Measurements from ENCODE around the gene SYNPR. TPM values are rescaled to one million over a fixed set of nuclear protein-coding genes. Genes with fewer than 3 reads are reported as not detected.

The SYNPR gene
- total RNA-seq, 1 donor from 2014 or later: 13.2 TPM

DNA sequence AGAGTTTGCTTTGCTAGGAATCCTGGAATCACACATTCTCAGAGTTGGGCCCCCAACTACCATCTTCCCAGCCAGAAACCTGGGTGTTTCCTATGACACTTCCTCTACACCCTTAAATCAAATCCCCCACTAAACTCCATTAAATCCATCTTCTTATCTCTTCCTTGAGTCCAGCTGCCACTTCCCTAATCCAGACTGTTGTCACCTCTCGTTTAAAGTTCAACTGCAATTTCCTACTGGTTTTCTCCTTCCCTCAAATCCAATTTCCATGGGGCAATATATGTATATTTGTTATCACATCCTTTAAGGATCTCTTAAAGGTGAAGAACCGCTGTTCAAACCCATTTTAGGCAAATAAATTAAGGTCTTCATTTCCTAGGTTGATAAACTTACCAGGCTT is 300.8 kb downstream of the SYNPR start:
- peaks cover 63% of the 10 kb centered on the region for H3K4me1 Mint-ChIP-seq (ENCODE audit: low read depth)
- H3K27me3 Mint-ChIP-seq: no peaks in the 10 kb centered on the region
- H3K9me3 Mint-ChIP-seq (ENCODE audit: low read depth): peaks cover 9% of the 10 kb centered on the region
- no peak for DNase-seq (ENCODE audit: low spot score, unreplicated experiment)
- H3K4me3 Mint-ChIP-seq (ENCODE audit: low read depth): no peak overlapping the region
- TF ChIP-seq, protein P1, sequence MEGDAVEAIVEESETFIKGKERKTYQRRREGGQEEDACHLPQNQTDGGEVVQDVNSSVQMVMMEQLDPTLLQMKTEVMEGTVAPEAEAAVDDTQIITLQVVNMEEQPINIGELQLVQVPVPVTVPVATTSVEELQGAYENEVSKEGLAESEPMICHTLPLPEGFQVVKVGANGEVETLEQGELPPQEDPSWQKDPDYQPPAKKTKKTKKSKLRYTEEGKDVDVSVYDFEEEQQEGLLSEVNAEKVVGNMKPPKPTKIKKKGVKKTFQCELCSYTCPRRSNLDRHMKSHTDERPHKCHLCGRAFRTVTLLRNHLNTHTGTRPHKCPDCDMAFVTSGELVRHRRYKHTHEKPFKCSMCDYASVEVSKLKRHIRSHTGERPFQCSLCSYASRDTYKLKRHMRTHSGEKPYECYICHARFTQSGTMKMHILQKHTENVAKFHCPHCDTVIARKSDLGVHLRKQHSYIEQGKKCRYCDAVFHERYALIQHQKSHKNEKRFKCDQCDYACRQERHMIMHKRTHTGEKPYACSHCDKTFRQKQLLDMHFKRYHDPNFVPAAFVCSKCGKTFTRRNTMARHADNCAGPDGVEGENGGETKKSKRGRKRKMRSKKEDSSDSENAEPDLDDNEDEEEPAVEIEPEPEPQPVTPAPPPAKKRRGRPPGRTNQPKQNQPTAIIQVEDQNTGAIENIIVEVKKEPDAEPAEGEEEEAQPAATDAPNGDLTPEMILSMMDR (IDR thresholded peaks at IDR 0.05; ENCODE audit: unreplicated experiment): no peak
- peak overlapping the region; percentile 62 for H3K27ac Mint-ChIP-seq
- H3K36me3 Mint-ChIP-seq (ENCODE audit: insufficient read depth): peaks cover 6% of the 10 kb centered on the region

- TF ChIP-seq, protein P1 (IDR thresholded peaks at IDR 0.05; ENCODE audit: unreplicated experiment): no peak
- DNase-seq (ENCODE audit: low spot score, unreplicated experiment): no peak
- Mint-ChIP-seq H3K9me3 (ENCODE audit: low read depth) (peaks cover 9% of the 10 kb centered on the region), H3K4me1 (ENCODE audit: low read depth) (peaks cover 59% of the 10 kb centered on the region), H3K36me3 (ENCODE audit: insufficient read depth) (peaks cover 6% of the 10 kb centered on the region), H3K27me3 (no peaks in the 10 kb centered on the region), H3K27ac (no peak overlapping the region), H3K4me3 (ENCODE audit: low read depth) (no peak overlapping the region)
Measured at GRCh38 chr3:63580151-63580550, 302.0 kb downstream of the SYNPR start.

DNA sequence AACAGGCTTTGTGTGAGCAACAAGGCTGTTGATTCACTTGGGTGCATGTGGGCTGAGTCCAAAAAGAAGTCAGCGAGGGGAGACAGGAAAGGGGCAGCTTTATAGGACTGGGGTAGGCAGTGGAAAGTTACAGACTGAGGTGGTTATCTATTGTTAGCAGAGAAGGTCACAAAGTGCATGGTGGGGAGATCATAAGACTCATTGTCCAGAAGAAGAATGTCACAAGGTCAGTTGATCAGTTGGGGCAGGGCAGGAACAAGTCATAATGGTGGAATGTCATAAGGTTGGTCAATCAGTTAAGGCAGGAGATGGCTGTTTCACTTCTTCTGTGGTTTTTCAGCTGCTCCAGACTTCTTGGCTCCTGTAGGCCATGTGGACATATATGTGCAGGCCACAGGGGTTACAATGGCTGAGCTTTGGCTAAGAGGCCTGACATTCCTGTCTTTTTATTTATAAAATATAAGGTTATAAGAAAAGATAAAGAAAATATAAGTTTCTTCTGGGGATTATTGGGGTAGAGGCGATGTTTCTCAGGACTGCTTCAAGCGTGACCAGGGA is 304.9 kb downstream of the SYNPR start:
- H3K27me3 Mint-ChIP-seq: no peaks in the 10 kb centered on the region
- H3K4me1 Mint-ChIP-seq (ENCODE audit: low read depth): peaks cover 38% of the 10 kb centered on the region
- H3K27ac Mint-ChIP-seq: no peak overlapping the region
- TF ChIP-seq, protein P1 (IDR thresholded peaks at IDR 0.05; ENCODE audit: unreplicated experiment): no peak
- H3K9me3 Mint-ChIP-seq (ENCODE audit: low read depth): peaks cover 9% of the 10 kb centered on the region
- peaks cover 7% of the 10 kb centered on the region for H3K36me3 Mint-ChIP-seq (ENCODE audit: insufficient read depth)
- no peak overlapping the region for H3K4me3 Mint-ChIP-seq (ENCODE audit: low read depth)
- no peak for DNase-seq (ENCODE audit: low spot score, unreplicated experiment)

DNA sequence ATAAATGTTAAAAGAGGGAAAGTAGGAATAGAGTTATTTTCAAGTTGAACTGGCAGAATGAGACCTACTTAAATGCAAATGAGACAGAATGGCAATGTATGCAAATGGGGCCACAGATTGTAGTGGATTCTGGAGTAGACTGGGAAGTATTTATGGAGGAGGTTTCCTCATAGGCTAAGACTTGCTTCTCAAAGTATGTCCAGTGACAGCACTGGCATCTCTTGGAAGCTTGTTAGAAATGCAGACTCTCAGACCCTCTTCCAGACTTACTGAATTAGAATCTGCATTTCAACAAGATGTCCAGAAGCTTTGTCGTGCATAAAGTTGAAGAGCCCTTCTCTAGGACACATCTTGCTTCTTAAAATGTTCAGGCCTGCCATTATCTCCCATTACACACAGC is 306.6 kb downstream of the SYNPR start:
- no peaks in the 10 kb centered on the region for H3K9me3 Mint-ChIP-seq (ENCODE audit: low read depth)

DNA sequence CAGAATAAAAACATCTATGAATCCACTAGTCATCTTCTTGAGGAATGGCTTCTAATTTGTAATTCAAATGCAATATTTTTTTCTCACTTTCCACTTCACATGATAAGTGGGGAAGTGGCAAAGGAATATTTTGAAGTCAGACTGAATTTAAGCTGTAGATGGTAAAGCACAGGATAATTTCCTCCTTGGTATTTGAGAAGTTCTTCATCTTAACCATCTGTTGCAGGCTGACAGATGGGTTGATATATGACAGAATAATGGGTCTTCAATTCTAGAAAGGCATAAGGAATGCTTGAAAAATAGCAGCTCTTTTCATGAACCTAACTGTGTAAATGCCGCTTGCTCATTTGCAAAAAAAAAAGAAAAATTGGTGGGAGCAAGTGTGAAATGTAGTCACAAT is 307.8 kb downstream of the SYNPR start:
- peaks cover 1% of the 10 kb centered on the region for H3K36me3 Mint-ChIP-seq (ENCODE audit: insufficient read depth)
- TF ChIP-seq, protein P1 (IDR thresholded peaks at IDR 0.05; ENCODE audit: unreplicated experiment): no peak
- H3K4me3 Mint-ChIP-seq (ENCODE audit: low read depth): no peak overlapping the region
- DNase-seq (ENCODE audit: low spot score, unreplicated experiment): no peak
- no peaks in the 10 kb centered on the region for H3K9me3 Mint-ChIP-seq (ENCODE audit: low read depth)
- H3K27ac Mint-ChIP-seq: no peak overlapping the region
- peaks cover 19% of the 10 kb centered on the region for H3K4me1 Mint-ChIP-seq (ENCODE audit: low read depth)
- no peaks in the 10 kb centered on the region for H3K27me3 Mint-ChIP-seq

More for the DNA sequence above, 306.6 kb downstream of the SYNPR start:
- no peak overlapping the region for H3K27ac Mint-ChIP-seq
- TF ChIP-seq, protein P1 (IDR thresholded peaks at IDR 0.05; ENCODE audit: unreplicated experiment): no peak
- H3K36me3 Mint-ChIP-seq (ENCODE audit: insufficient read depth): peaks cover 1% of the 10 kb centered on the region
- peaks cover 23% of the 10 kb centered on the region for H3K4me1 Mint-ChIP-seq (ENCODE audit: low read depth)
- no peak for DNase-seq (ENCODE audit: low spot score, unreplicated experiment)
- no peaks in the 10 kb centered on the region for H3K27me3 Mint-ChIP-seq
- H3K4me3 Mint-ChIP-seq (ENCODE audit: low read depth): no peak overlapping the region
